ENCODE data around the gene TUT7.
"Not testable (repeated sequence)": the region's sequence is repeated elsewhere in the genome, so short reads cannot be mapped to it uniquely, and the experiment has no call there.

Gene TUT7

GRCh38 chr9:86290341-86290740 lies 63.9 kb downstream of the TUT7 start:
- DNase-seq: not testable (repeated sequence)

- DNase-seq: no peak
Measured at GRCh38 chr9:86288499-86289198, 65.6 kb downstream of the TUT7 start.

- DNase-seq: no peak
Measured at GRCh38 chr9:86287013-86287412, 67.2 kb downstream of the TUT7 start.

- no peak for DNase-seq
Measured at GRCh38 chr9:86286278-86286677, 67.9 kb downstream of the TUT7 start.

- no peak for DNase-seq
Measured at GRCh38 chr9:86285261-86285660, 68.9 kb downstream of the TUT7 start.

- no peak for DNase-seq
Measured at GRCh38 chr9:86282979-86283535, 71.2 kb downstream of the TUT7 start.

GRCh38 chr9:86282077-86282978 lies 71.9 kb downstream of the TUT7 start, which contains the start of gene ISCA1:
Gene ISCA1, minus strand, starts transcription at chr9:86282538. Its CDS starts 80 bp downstream, at chr9:86282458.
- peak; percentile 66 for DNase-seq

- DNase-seq: no peak
Measured at GRCh38 chr9:86281593-86282076, 72.6 kb downstream of the TUT7 start.

- DNase-seq: no peak
Measured at GRCh38 chr9:86280580-86280979, 73.6 kb downstream of the TUT7 start.

GRCh38 chr9:86279839-86280238 lies 74.4 kb downstream of the TUT7 start:
- no peak for DNase-seq

- no peak for DNase-seq
Measured at GRCh38 chr9:86277072-86277471, 77.1 kb downstream of the TUT7 start.

- no peak for DNase-seq
Measured at GRCh38 chr9:86275962-86276361, 78.2 kb downstream of the TUT7 start.

- DNase-seq: no peak
Measured at GRCh38 chr9:86274821-86275643, 79.2 kb downstream of the TUT7 start.

GRCh38 chr9:86272221-86272620 lies 82.0 kb downstream of the TUT7 start:
- no peak for DNase-seq

- no peak for DNase-seq
Measured at GRCh38 chr9:86263876-86264275, 90.3 kb downstream of the TUT7 start.

GRCh38 chr9:86262492-86262891 lies 91.7 kb downstream of the TUT7 start:
- no peak for DNase-seq

GRCh38 chr9:86259557-86259956 lies 94.7 kb downstream of the TUT7 start, which contains the start of gene C9orf153:
Gene C9orf153, minus strand, starts transcription at chr9:86259657. Its CDS starts 30,054 bp downstream, at chr9:86229603.
- no peak for DNase-seq

GRCh38 chr9:86257391-86257790 lies 96.8 kb downstream of the TUT7 start:
- no peak for DNase-seq

GRCh38 chr9:86256653-86257052 lies 97.6 kb downstream of the TUT7 start:
- no peak for DNase-seq

- no peak for DNase-seq
Measured at GRCh38 chr9:86253577-86253976, 100.6 kb downstream of the TUT7 start.

GRCh38 chr9:86252870-86253269 lies 101.3 kb downstream of the TUT7 start:
- no peak for DNase-seq

- DNase-seq: no peak
Measured at GRCh38 chr9:86250123-86250522, 104.1 kb downstream of the TUT7 start.

- DNase-seq: no peak
Measured at GRCh38 chr9:86248746-86249145, 105.5 kb downstream of the TUT7 start.

Measured in NCI-H2081 treated with DMSO at 0.1 percent for 48 hours (cell line).